ENCODE results near the gene PANX1. TPM values are rescaled to one million over a fixed set of nuclear protein-coding genes. Genes with fewer than 3 reads are reported as not detected.

The PANX1 gene
- polyA plus RNA-seq, 2 donors, result 2.9 to 3.5 TPM

GRCh38 chr11:94181943-94182342, 53.3 kb downstream of the PANX1 start:
- H3K4me1 ChIP-seq (ENCODE audit: control insufficient read depth in 2 of 2, insufficient read depth in 2 of 2, low read length in 1 of 2), result no peaks in the 10 kb centered on the region

GRCh38 chr11:94183251-94183885, 54.7 kb downstream of the PANX1 start:
- Histone ChIP-seq H3K27ac (ENCODE audit: low read depth in 2 of 2, low read length in 1 of 2) (no peak overlapping the region), H3K4me1 (ENCODE audit: control insufficient read depth in 2 of 2, insufficient read depth in 2 of 2, low read length in 1 of 2) (no peaks in the 10 kb centered on the region), H3K36me3 (ENCODE audit: control insufficient read depth in 2 of 2, insufficient read depth in 2 of 2, low read length in 1 of 2) (peaks cover 5 to 12% of the 10 kb centered on the region in 2 donors), H3K27me3 (ENCODE audit: control insufficient read depth in 1 of 2, insufficient read depth in 2 of 2, low read length in 2 of 2) (no peaks in the 10 kb centered on the region), H3K9me3 (ENCODE audit: control insufficient read depth in 2 of 2, insufficient read depth in 1 of 2, low read depth in 1 of 2, low read length in 1 of 2) (no peaks in the 10 kb centered on the region), H3K4me3 (ENCODE audit: low read depth in 1 of 2, low read length in 2 of 2) (no peak overlapping the region)
- WGBS, 2 donors, result 90 to 93% methylated on average over 8 of the region's 8 CpGs

More at GRCh38 chr11:94181943-94182342, 53.3 kb downstream of the PANX1 start:
- H3K27me3 ChIP-seq (ENCODE audit: control insufficient read depth in 1 of 2, insufficient read depth in 2 of 2, low read length in 2 of 2), result no peaks in the 10 kb centered on the region
- H3K4me3 ChIP-seq (ENCODE audit: low read depth in 1 of 2, low read length in 2 of 2), result no peak overlapping the region
- H3K36me3 ChIP-seq (ENCODE audit: control insufficient read depth in 2 of 2, insufficient read depth in 2 of 2, low read length in 1 of 2), result peaks cover 5 to 14% of the 10 kb centered on the region in 2 donors
- WGBS, 2 donors, result 62 to 65% methylated on average over 2 of the region's 2 CpGs
- H3K9me3 ChIP-seq (ENCODE audit: control insufficient read depth in 2 of 2, insufficient read depth in 1 of 2, low read depth in 1 of 2, low read length in 1 of 2), result no peaks in the 10 kb centered on the region
- no peak overlapping the region for H3K27ac ChIP-seq (ENCODE audit: low read depth in 2 of 2, low read length in 1 of 2)

GRCh38 chr11:94183886-94184264, 55.2 kb downstream of the PANX1 start:
- no peaks in the 10 kb centered on the region for H3K27me3 ChIP-seq (ENCODE audit: control insufficient read depth in 1 of 2, insufficient read depth in 2 of 2, low read length in 2 of 2)
- H3K4me3 ChIP-seq (ENCODE audit: low read depth in 1 of 2, low read length in 2 of 2), result no peak overlapping the region
- H3K4me1 ChIP-seq (ENCODE audit: control insufficient read depth in 2 of 2, insufficient read depth in 2 of 2, low read length in 1 of 2), result no peaks in the 10 kb centered on the region
- peaks cover 5 to 9% of the 10 kb centered on the region in 2 donors for H3K36me3 ChIP-seq (ENCODE audit: control insufficient read depth in 2 of 2, insufficient read depth in 2 of 2, low read length in 1 of 2)
- no peak overlapping the region for H3K27ac ChIP-seq (ENCODE audit: low read depth in 2 of 2, low read length in 1 of 2)
- H3K9me3 ChIP-seq (ENCODE audit: control insufficient read depth in 2 of 2, insufficient read depth in 1 of 2, low read depth in 1 of 2, low read length in 1 of 2), result no peaks in the 10 kb centered on the region
- 41 to 65% methylated on average over 7 of the region's 7 CpGs for WGBS, 2 donors

- 92 to 97% methylated on average over 1 of the region's 1 CpG for WGBS, 2 donors
- Histone ChIP-seq H3K4me3 (ENCODE audit: low read depth in 1 of 2, low read length in 2 of 2) (no peak overlapping the region), H3K36me3 (ENCODE audit: control insufficient read depth in 2 of 2, insufficient read depth in 2 of 2, low read length in 1 of 2) (peaks cover 5 to 9% of the 10 kb centered on the region in 2 donors), H3K27ac (ENCODE audit: low read depth in 2 of 2, low read length in 1 of 2) (no peak overlapping the region), H3K9me3 (ENCODE audit: control insufficient read depth in 2 of 2, insufficient read depth in 1 of 2, low read depth in 1 of 2, low read length in 1 of 2) (no peaks in the 10 kb centered on the region), H3K27me3 (ENCODE audit: control insufficient read depth in 1 of 2, insufficient read depth in 2 of 2, low read length in 2 of 2) (no peaks in the 10 kb centered on the region), H3K4me1 (ENCODE audit: control insufficient read depth in 2 of 2, insufficient read depth in 2 of 2, low read length in 1 of 2) (no peaks in the 10 kb centered on the region)
Measured at GRCh38 chr11:94184362-94184761, 55.7 kb downstream of the PANX1 start.

- H3K4me1 ChIP-seq (ENCODE audit: control insufficient read depth in 2 of 2, insufficient read depth in 2 of 2, low read length in 1 of 2), result no peaks in the 10 kb centered on the region
- no peak overlapping the region for H3K4me3 ChIP-seq (ENCODE audit: low read depth in 1 of 2, low read length in 2 of 2)
- no peaks in the 10 kb centered on the region for H3K9me3 ChIP-seq (ENCODE audit: control insufficient read depth in 2 of 2, insufficient read depth in 1 of 2, low read depth in 1 of 2, low read length in 1 of 2)
- no peak overlapping the region for H3K27ac ChIP-seq (ENCODE audit: low read depth in 2 of 2, low read length in 1 of 2)
- no peaks in the 10 kb centered on the region for H3K27me3 ChIP-seq (ENCODE audit: control insufficient read depth in 1 of 2, insufficient read depth in 2 of 2, low read length in 2 of 2)
- 86 to 93% methylated on average over 2 of the region's 2 CpGs for WGBS, 2 donors
- peaks cover 5 to 9% of the 10 kb centered on the region in 2 donors for H3K36me3 ChIP-seq (ENCODE audit: control insufficient read depth in 2 of 2, insufficient read depth in 2 of 2, low read length in 1 of 2)
Measured at GRCh38 chr11:94184846-94185245, 56.2 kb downstream of the PANX1 start.

- Histone ChIP-seq H3K9me3 (ENCODE audit: control insufficient read depth in 2 of 2, insufficient read depth in 1 of 2, low read depth in 1 of 2, low read length in 1 of 2) (no peaks in the 10 kb centered on the region), H3K27me3 (ENCODE audit: control insufficient read depth in 1 of 2, insufficient read depth in 2 of 2, low read length in 2 of 2) (no peaks in the 10 kb centered on the region), H3K4me1 (ENCODE audit: control insufficient read depth in 2 of 2, insufficient read depth in 2 of 2, low read length in 1 of 2) (no peaks in the 10 kb centered on the region), H3K4me3 (ENCODE audit: low read depth in 1 of 2, low read length in 2 of 2) (no peak overlapping the region), H3K36me3 (ENCODE audit: control insufficient read depth in 2 of 2, insufficient read depth in 2 of 2, low read length in 1 of 2) (peaks cover 5 to 9% of the 10 kb centered on the region in 2 donors), H3K27ac (ENCODE audit: low read depth in 2 of 2, low read length in 1 of 2) (no peak overlapping the region)
Measured at GRCh38 chr11:94185416-94186084, 56.9 kb downstream of the PANX1 start.

DNA sequence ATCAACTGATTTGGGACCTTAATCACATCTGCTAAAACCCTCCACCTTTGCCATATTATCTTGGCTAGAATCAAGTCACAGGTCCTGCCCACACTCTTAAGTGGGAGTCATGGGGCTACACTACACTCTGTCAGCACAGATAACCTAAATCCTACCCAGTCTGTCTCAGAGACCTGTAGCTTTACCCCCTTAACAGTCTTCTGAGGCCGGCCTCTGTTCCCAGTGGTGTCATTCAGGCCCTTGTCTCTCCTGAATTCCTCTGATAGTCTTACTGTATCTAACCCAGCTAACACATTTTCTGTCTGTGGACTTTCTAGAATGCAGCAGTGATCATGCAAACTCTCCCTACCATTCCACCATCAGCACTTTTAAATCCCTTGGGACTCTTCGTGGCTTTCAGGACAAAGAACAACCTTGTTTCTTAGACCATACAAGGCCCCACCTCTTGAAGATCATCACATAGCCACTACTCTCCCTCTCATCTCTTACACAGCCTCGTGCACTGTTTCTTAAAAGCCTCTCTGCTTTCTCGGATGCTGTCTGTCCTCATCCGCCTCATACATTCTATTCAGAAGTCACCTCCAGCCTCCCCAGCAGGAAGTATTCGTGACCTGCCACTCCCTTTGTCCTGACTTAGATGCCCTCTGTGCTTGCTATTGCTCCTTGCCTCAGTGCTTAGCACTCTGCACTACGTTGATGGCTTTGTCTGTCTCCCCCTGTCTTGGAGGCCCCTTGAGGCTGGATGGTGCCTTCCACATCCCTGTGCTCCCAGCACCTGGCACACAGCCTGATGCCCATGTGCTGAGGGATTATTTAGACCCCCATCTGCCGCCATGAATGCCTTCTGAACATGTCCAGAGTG, 57.9 kb downstream of the PANX1 start:
- peaks cover 0 to 3% of the 10 kb centered on the region in 2 donors for H3K36me3 ChIP-seq (ENCODE audit: control insufficient read depth in 2 of 2, insufficient read depth in 2 of 2, low read length in 1 of 2)
- H3K4me3 ChIP-seq (ENCODE audit: low read depth in 1 of 2, low read length in 2 of 2), result no peak overlapping the region
- no peaks in the 10 kb centered on the region for H3K27me3 ChIP-seq (ENCODE audit: control insufficient read depth in 1 of 2, insufficient read depth in 2 of 2, low read length in 2 of 2)
- H3K27ac ChIP-seq (ENCODE audit: low read depth in 2 of 2, low read length in 1 of 2), result no peak overlapping the region
- H3K9me3 ChIP-seq (ENCODE audit: control insufficient read depth in 2 of 2, insufficient read depth in 1 of 2, low read depth in 1 of 2, low read length in 1 of 2), result no peaks in the 10 kb centered on the region
- WGBS, 2 donors, result 93 to 96% methylated on average over 8 of the region's 8 CpGs
- no peaks in the 10 kb centered on the region for H3K4me1 ChIP-seq (ENCODE audit: control insufficient read depth in 2 of 2, insufficient read depth in 2 of 2, low read length in 1 of 2)

GRCh38 chr11:94193288-94193687, 64.6 kb downstream of the PANX1 start:
- H3K36me3 ChIP-seq (ENCODE audit: control insufficient read depth in 2 of 2, insufficient read depth in 2 of 2, low read length in 1 of 2), result no peaks in the 10 kb centered on the region
- no peak overlapping the region for H3K27ac ChIP-seq (ENCODE audit: low read depth in 2 of 2, low read length in 1 of 2)
- H3K9me3 ChIP-seq (ENCODE audit: control insufficient read depth in 2 of 2, insufficient read depth in 1 of 2, low read depth in 1 of 2, low read length in 1 of 2), result no peaks in the 10 kb centered on the region
- 16 to 38% methylated on average over 1 of the region's 1 CpG for WGBS, 2 donors
- no peak overlapping the region for H3K4me3 ChIP-seq (ENCODE audit: low read depth in 1 of 2, low read length in 2 of 2)
- H3K27me3 ChIP-seq (ENCODE audit: control insufficient read depth in 1 of 2, insufficient read depth in 2 of 2, low read length in 2 of 2), result no peaks in the 10 kb centered on the region
- H3K4me1 ChIP-seq (ENCODE audit: control insufficient read depth in 2 of 2, insufficient read depth in 2 of 2, low read length in 1 of 2), result no peaks in the 10 kb centered on the region

DNA sequence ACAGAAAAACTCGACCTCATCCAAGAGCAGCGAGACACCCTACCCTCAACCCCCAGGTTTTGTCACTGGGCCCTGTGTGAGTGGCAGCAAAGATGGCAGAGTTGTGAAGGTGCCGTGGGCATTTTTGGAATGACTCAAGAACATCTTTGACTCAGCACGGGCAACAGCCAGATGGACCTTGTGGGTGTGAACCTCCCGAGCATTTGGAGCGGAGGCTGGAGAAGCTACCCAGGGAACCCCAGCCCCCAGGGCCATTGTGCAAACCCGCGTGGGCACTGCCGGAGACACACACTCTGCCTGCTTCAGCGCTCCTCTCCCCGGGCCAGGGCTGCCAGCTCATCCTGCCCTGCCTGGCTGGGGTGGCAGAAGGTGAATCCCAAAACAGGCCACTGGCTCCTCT, 66.1 kb downstream of the PANX1 start:
- WGBS, 2 donors, result 71 to 77% methylated on average over 11 of the region's 11 CpGs

More for the DNA sequence above, 66.1 kb downstream of the PANX1 start:
- H3K36me3 ChIP-seq (ENCODE audit: control insufficient read depth in 2 of 2, insufficient read depth in 2 of 2, low read length in 1 of 2), result no peaks in the 10 kb centered on the region
- no peaks in the 10 kb centered on the region for H3K27me3 ChIP-seq (ENCODE audit: control insufficient read depth in 1 of 2, insufficient read depth in 2 of 2, low read length in 2 of 2)
- H3K4me3 ChIP-seq (ENCODE audit: low read depth in 1 of 2, low read length in 2 of 2), result no peak overlapping the region
- H3K9me3 ChIP-seq (ENCODE audit: control insufficient read depth in 2 of 2, insufficient read depth in 1 of 2, low read depth in 1 of 2, low read length in 1 of 2), result no peaks in the 10 kb centered on the region
- H3K4me1 ChIP-seq (ENCODE audit: control insufficient read depth in 2 of 2, insufficient read depth in 2 of 2, low read length in 1 of 2), result no peaks in the 10 kb centered on the region
- H3K27ac ChIP-seq (ENCODE audit: low read depth in 2 of 2, low read length in 1 of 2), result no peak overlapping the region
